GM19397 (cell line): ENCODE data around the gene ASIC1.

Experiments
- ATAC-seq: cut with Tn5 transposase; IDR thresholded peaks from one replicate; pipeline ENCODE4 v1.9.1; 2021; ENCODE audit warnings: mild to moderate bottlenecking, moderate library complexity; ENCODE audit not compliant: unreplicated experiment

Gene ASIC1

DNA sequence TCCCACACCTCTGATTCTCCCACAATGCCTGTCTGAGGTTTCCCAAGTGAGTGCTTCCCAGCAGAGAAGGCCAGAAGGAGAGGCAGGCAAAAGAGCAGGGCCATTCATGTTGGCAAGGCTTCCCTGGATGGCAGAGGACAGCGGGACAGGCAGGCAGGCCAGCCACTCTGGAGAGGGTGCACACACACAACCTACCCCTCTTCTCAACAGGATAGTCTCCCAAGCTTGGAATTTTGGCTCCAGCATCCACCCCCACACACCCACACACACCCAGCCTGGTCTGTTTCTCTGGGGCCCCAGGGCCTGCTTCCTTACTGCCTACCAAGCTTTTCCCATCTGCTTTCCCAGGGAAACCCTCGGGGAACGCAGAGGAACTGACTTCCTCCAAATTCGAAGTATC is 16.7 kb upstream of the ASIC1 start:
- ATAC-seq = no peak

DNA sequence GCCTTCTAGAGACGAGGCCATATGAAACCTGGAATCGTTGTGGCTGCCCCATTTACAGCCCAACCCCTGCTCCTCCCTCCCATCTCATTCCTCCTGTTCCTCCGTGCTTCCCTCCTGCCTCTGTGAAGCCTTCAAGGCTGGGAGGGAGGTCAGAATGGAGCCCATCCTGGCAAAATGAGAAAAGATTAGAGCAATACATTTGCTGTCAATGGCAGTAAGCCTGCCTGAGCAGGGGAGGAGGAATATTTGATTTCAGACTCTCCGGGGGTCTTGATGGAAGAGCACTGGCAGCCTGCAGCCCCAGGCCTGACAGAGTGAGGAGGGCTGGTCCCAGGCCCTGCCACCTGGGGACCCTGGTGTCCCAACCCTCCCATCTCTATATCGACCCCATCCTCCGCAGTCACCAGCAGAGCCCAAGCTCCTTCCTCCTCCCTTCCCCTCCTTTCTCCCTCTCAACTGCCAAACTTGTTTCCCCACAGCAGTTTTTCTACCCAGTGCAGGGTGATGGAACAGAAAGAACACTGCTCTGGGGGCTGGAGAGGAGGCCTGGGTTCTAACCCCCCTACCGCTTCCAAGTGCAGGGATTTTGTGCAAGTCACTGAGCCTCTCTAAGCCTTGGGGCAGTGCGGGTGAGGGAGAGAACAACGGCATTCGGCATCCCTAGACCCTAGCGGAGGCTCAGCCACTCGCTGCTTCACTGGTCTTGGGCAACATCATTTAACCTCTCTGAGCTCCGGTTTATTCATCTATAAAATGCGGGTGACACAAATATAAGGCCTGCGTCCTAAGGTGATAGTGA is 16.1 kb upstream of the ASIC1 start:
- no peak for ATAC-seq

DNA sequence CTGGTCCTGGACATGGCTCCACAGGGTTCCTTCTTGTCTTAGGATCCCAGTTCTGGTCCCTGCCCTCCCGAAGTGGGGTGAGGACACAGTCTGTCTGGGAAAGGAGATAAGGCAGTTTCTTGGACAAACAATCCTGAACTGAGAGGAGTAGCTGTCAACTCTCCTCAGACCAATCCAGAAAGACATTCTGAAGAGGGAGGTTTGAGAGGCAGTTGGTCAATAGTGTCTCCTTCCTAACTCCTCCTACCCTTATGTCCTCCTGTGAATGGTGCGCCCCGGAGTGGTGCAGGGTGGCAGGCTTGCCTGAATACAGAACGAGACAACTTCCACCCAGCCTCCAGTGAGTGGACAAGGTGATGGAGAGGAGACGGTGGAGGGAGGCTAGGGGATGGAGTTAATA is 15.4 kb upstream of the ASIC1 start:
- no peak for ATAC-seq

DNA sequence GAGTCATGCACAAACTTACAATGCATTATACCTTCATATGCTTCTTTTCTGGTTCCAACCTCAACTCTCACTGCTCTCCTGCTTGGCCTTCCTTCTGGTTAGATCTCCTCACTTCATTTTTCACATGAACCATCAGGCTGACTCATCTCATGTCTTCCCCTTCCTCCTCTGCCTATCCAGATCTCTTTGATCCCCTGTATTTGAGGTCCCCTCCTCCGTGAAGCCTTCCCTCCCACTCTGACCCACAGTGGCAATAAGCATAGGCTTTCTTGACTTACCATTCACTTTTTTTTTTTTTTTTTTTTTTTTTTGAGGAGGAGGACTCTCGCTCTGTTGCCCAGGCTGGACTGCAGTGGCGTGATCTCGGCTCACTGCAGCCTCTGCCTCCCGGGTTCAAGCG is 14.7 kb upstream of the ASIC1 start:
- ATAC-seq = no peak

DNA sequence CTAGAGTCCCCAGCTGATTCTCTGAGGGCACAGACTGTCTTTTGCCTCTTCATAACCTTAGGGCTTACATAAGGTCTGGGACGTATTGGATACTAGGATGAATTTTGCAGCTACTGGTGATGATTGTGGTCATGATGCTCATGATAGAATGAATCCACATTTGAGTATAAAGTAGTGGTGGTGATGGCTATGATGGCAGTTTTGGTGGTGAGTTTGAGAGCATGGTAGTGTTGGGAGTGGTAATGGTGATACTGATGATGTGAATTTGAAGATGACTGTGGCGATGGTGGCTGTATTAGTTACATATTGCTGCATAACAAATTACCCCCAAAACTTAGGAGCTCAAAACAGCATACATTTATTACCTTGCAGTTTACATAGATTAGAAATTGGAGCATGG is 14.1 kb upstream of the ASIC1 start:
- ATAC-seq = no peak

GRCh38 chr12:50043854-50044253 is 13.5 kb upstream of the ASIC1 start:
- ATAC-seq = no peak

DNA sequence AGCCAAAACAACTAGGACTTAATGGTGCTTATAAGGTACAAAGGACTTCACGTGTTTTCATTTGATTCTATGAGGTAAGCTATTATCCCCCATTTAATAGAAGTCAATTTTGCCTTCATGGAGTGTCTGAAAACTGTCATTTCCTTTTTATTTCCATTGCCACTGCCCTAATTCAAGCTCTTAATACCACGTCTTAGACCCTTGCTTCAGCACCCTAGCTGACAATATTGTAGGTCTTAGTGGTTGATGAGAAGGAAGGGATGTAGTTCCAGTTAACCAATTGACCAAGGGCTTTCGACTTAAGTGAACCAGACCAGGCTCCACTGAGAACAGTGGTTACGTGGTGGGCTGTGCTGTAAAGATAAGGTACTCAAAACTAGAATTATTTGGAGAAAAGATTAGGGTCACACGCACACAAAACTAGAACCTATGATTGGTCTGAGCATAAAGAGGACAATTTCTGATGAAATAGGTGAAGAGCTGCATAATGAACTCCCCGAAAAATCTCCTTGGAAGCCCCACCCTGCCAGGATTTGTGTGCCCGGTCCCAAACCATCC is 9.6 kb upstream of the ASIC1 start:
- ATAC-seq = no peak

- ATAC-seq = no peak
These were observed 7.9 kb upstream of the ASIC1 start for GRCh38 chr12:50049254-50050118.

DNA sequence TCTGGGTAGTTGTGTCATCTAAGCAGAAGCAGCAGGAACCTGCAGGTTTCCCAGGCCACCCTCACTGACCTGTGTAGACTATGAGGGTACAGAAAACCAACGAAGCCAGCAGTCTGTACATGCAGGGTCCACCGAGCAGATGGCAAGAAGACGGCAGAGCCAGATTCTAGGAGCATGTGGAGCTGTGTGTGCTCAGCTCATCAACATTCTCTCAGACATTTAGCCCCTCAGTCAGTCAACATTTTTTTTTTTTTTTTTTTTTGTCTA is 7.3 kb upstream of the ASIC1 start:
- no peak for ATAC-seq

- ATAC-seq = no peak
These were observed 6.8 kb upstream of the ASIC1 start for GRCh38 chr12:50050410-50051098.

GRCh38 chr12:50051101-50051806 is 6.1 kb upstream of the ASIC1 start:
- ATAC-seq = no peak

- ATAC-seq = no peak
These were observed 4.9 kb upstream of the ASIC1 start for GRCh38 chr12:50052544-50052943.

- no peak for ATAC-seq
These were observed 4.4 kb upstream of the ASIC1 start for GRCh38 chr12:50052964-50053363.

DNA sequence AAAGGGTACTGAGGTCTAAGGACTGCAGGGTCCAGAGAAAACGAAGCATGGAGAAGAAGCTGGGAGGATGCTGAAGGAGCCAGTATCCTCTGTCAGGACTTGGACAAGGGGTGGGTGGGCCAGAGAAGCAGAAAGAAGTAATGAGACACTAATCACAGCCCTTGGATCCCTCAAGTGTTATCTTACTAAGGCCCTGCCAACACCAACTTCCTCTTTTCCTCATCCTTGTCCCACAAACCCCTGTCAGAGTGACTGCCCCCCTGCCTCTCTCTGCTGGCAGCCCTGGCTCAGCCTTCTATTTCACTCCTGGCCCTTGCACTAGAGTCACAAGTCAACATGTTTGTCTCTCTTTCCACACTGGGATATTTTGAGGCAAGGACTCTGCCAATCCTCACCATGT is 3.8 kb upstream of the ASIC1 start:
- no peak for ATAC-seq

- no peak for ATAC-seq
These were observed 1.4 kb upstream of the ASIC1 start for GRCh38 chr12:50055831-50056638.

DNA sequence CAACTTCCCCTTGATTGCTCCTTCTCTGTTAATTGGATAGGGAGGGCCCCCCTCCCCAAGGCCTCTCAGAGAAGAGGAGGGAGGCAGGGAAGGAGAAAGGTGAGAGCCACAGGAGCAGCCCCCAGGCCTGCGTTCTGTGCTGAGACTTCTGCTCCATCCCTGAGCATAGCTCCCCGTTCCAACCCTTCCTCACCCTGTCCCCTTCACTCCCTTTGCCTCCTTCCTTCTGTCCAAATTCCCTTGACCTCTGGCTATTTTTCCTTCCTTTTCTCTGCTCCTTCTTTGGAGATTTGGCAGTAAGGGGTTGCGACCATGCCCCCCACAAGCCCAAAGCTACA is 788 bp upstream of the ASIC1 start:
- ATAC-seq = no peak

GRCh38 chr12:50057896-50058670 is 687 bp downstream of the ASIC1 start:
- no peak for ATAC-seq

GRCh38 chr12:50058743-50059312 is 1.4 kb downstream of the ASIC1 start:
- ATAC-seq = no peak

DNA sequence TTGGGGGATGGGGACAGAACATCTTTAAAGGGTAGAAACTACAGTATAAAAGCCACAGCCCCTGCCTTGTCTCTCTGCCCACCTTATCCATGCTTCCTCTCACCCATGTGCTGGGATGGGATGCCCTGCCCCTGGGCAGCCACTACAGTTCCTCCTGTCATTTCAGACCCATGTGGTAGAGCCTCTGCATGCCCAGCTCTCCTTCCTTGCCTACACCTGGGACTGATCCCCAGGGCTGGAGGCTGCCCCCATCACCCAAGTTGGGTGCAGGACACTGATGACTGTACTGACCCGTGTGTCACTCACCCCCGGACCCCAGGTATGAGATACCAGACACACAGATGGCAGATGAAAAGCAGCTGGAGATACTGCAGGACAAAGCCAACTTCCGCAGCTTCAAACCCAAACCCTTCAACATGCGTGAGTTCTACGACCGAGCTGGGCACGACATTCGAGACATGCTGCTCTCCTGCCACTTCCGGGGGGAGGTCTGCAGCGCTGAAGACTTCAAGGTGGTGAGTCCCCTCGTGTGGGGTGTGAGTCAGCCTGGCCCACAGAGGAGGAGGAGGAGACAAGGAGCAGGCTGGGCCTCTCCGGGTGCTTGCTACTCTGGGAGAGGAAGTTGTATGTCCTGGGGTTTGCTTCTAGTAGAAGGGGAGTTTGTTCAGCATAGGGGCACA is 2.2 kb downstream of the ASIC1 start:
- no peak for ATAC-seq
